Right atrium auricular region (tissue), 2 donors: Measurements from ENCODE around the gene KLHL17. TPM values are rescaled to one million over a fixed set of nuclear protein-coding genes. Genes with fewer than 3 reads are reported as not detected.

Experiments used
- DNase-seq: peaks from one replicate; pipeline ENCODE4 v3.0.0-alpha.2; 2019; ENCODE audit warnings: low spot score
- H3K27ac ChIP-seq, 2 donors: fragments of 200-600 bp; sonication (generic); 1 replicate in 1 of 2; 2 replicates in 1 of 2; pipeline ENCODE4 v1.5.1; 2016 to 2019
- H3K27me3 ChIP-seq, 2 donors: fragments of 200-600 bp; sonication (generic); one replicate each; pipeline versions ENCODE4 v1.5.1 to v1.6.0; 2017 to 2019
- H3K36me3 ChIP-seq: fragments of 200-600 bp; sonication (generic); one replicate; pipeline ENCODE4 v1.5.1; 2016
- H3K4me1 ChIP-seq, 2 donors: fragments of 200-600 bp; sonication (generic); one replicate each; pipeline versions ENCODE4 v1.5.1 to v1.6.0; 2017 to 2019
- H3K4me3 ChIP-seq, 2 donors: fragments of 200-600 bp; sonication (generic); 1 replicate in 1 of 2; 2 replicates in 1 of 2; pipeline ENCODE4 v1.5.1; 2017 to 2019; ENCODE audit warnings: mild to moderate bottlenecking in 1 of 2, moderate library complexity in 1 of 2
- H3K9me3 ChIP-seq, 2 donors: fragments of 200-600 bp; sonication (generic); one replicate each; pipeline ENCODE4 v1.5.1; 2019
- CTCF ChIP-seq, 2 donors: fragments of 200-600 bp; sonication (generic); IDR thresholded peaks; one replicate each; pipeline ENCODE4 v1.5.1; 2019; ENCODE audit warnings: antibody characterized with exemption in 2 of 2
- total RNA-seq, 2 donors: library from RNA; depleted of rRNA; stranded (reverse); fragments of >200 nt; gene quantifications; one replicate each; pipeline ENCODE4 v1.1.0, GENCODE V29; 2016

Gene KLHL17
- total RNA-seq, 2 donors from 2014 or later: 2.4 to 2.9 TPM

- H3K27me3 ChIP-seq: no peaks in the 10 kb centered on the region
- H3K4me1 ChIP-seq: peaks cover 0 to 22% of the 10 kb centered on the region in 2 donors
- no peaks in the 10 kb centered on the region for H3K9me3 ChIP-seq
- H3K4me3 ChIP-seq: no peak overlapping the region
- no peak overlapping the region for H3K27ac ChIP-seq
- H3K36me3 ChIP-seq: no peaks in the 10 kb centered on the region
- no peak for TF ChIP-seq CTCF (IDR thresholded peaks at IDR 0.05)
- no peak for DNase-seq
These were observed 42.8 kb upstream of the KLHL17 start for GRCh38 chr1:917466-918091.

- TF ChIP-seq CTCF (IDR thresholded peaks at IDR 0.05): no peak
- H3K27ac ChIP-seq: no peak overlapping the region
- no peak for DNase-seq
- no peaks in the 10 kb centered on the region for H3K27me3 ChIP-seq
- H3K36me3 ChIP-seq: no peaks in the 10 kb centered on the region
- peaks cover 0 to 26% of the 10 kb centered on the region in 2 donors for H3K4me1 ChIP-seq
- no peak overlapping the region for H3K4me3 ChIP-seq
- no peaks in the 10 kb centered on the region for H3K9me3 ChIP-seq
These were observed 42.0 kb upstream of the KLHL17 start for GRCh38 chr1:918353-918752.

DNA sequence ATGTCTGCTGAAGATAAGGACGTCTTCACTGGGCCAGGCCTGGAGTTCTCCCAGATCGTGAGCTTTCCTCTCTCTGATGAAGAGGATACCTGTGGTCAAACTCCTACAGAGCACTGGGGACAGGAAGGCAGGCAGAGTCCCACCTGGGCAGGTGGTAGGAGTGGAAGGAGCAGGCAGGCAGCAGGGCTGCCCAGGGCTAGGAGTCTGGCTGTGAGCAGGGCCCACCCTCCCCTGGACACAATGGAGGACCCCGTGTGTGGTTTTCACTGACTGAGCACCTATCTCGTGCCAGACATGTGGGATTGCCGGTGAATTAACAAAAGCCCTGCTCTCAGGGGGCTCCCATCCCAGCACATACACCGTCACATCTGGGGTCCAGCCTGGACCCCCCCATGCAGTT lies 41.5 kb upstream of the KLHL17 start:
- TF ChIP-seq CTCF (IDR thresholded peaks at IDR 0.05): no peak
- peaks cover 0 to 30% of the 10 kb centered on the region in 2 donors for H3K4me1 ChIP-seq
- no peaks in the 10 kb centered on the region for H3K27me3 ChIP-seq
- H3K9me3 ChIP-seq: no peaks in the 10 kb centered on the region
- H3K27ac ChIP-seq: no peak overlapping the region
- DNase-seq: no peak
- H3K36me3 ChIP-seq: no peaks in the 10 kb centered on the region
- H3K4me3 ChIP-seq: no peak overlapping the region

DNA sequence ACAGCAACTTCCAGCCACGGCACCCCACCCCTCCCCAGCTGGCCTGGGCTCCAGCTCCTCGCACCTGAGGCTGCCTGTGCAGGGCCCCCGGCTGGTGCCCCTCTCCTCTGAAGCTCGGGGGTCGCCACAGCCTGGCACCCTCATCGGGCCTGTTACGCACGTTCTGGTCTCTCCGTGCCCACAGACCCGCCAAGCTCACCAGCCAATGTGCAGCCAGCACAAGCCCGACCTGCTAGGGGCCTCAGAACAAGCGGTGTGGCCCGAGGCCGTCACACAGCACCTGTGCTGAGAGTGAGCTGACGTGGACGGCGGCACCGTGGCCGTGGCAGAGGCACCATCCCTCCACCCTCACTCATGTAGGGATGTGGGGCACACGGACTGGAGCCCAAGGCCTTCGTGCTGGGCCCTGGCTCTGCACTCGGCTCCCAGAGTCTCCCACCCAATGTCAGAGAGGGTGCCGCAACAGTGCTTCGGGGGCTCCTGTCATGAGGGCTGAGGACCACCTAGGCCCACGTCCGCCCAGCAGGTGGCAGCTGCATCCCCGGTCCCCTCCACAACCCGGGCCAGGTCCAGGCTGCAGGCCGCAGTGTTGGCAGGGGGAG lies 41.0 kb upstream of the KLHL17 start:
- no peaks in the 10 kb centered on the region for H3K27me3 ChIP-seq
- H3K27ac ChIP-seq: no peak overlapping the region
- no peaks in the 10 kb centered on the region for H3K36me3 ChIP-seq
- no peak for DNase-seq
- no peak overlapping the region for H3K4me3 ChIP-seq
- peaks cover 0 to 32% of the 10 kb centered on the region in 2 donors for H3K4me1 ChIP-seq
- H3K9me3 ChIP-seq: no peaks in the 10 kb centered on the region
- no peak for TF ChIP-seq CTCF (IDR thresholded peaks at IDR 0.05)

- no peak for DNase-seq
- H3K36me3 ChIP-seq: no peaks in the 10 kb centered on the region
- TF ChIP-seq CTCF (IDR thresholded peaks at IDR 0.05): no peak
- H3K4me3 ChIP-seq: no peak overlapping the region
- peaks cover 0 to 38% of the 10 kb centered on the region in 2 donors for H3K4me1 ChIP-seq
- no peaks in the 10 kb centered on the region for H3K9me3 ChIP-seq
- no peaks in the 10 kb centered on the region for H3K27me3 ChIP-seq
- H3K27ac ChIP-seq: no peak overlapping the region
These were observed 40.4 kb upstream of the KLHL17 start for GRCh38 chr1:920010-920409.

DNA sequence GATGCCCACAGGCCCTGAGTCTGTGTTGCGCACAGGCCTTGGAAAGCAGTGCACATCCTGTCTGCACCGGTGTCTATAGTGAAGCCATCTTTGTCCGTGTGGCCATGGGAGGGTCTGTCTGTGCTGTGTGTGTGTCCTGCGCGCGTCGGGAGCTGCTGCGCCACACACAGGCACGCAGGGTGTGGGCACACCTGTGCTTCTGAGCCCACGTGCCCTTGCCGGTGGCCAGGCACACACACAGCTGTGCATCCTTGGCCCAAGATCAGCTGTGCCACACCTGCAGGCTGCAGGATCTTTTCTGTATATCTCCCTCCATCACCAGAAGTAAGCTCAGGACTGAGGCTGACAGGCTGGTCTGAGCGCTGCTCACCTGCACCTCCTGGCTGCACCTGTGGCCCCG lies 39.9 kb upstream of the KLHL17 start:
- H3K4me3 ChIP-seq: no peak overlapping the region
- no peaks in the 10 kb centered on the region for H3K9me3 ChIP-seq
- H3K4me1 ChIP-seq: peaks cover 0 to 43% of the 10 kb centered on the region in 2 donors
- no peak for TF ChIP-seq CTCF (IDR thresholded peaks at IDR 0.05)
- H3K27ac ChIP-seq: no peak overlapping the region
- H3K36me3 ChIP-seq: no peaks in the 10 kb centered on the region
- DNase-seq: no peak
- no peaks in the 10 kb centered on the region for H3K27me3 ChIP-seq
